Memory B cell (primary cell): ENCODE data around the gene GRM6.

Source experiments
- ATAC-seq: fragments of 150-1000 bp; cut with Tn5 transposase; 2 replicates; pipeline ENCODE4 v1.10.0; 2021; ENCODE audit warnings: low read depth, mild to moderate bottlenecking, moderate library complexity
- DNase-seq, 2 donors: peaks; one replicate each; pipeline ENCODE4 v3.0.0; 2022; ENCODE audit warnings: low spot score in 2 of 2
- H3K27ac Mint-ChIP-seq: one replicate; pipeline ENCODE4 v1.8.0; 2022; ENCODE audit warnings: mild to moderate bottlenecking, moderate library complexity, mixed read lengths
- H3K27me3 Mint-ChIP-seq: one replicate; pipeline ENCODE4 v1.8.0; 2022; ENCODE audit warnings: mixed read lengths
- H3K36me3 Mint-ChIP-seq: one replicate; pipeline ENCODE4 v1.8.0; 2022; ENCODE audit warnings: mild to moderate bottlenecking, mixed read lengths
- H3K4me1 Mint-ChIP-seq: one replicate; pipeline ENCODE4 v1.8.0; 2022; ENCODE audit warnings: mixed read lengths
- H3K4me3 Mint-ChIP-seq: one replicate; pipeline ENCODE4 v1.8.0; 2022; ENCODE audit warnings: mild to moderate bottlenecking, moderate library complexity, mixed read lengths
- H3K9me3 Mint-ChIP-seq: one replicate; pipeline ENCODE4 v1.8.0; 2022; ENCODE audit warnings: mixed read lengths

The GRM6 gene

GRCh38 chr5:178991190-178992145, 3.7 kb downstream of the GRM6 start:
- peaks cover 1% of the 10 kb centered on the region for H3K36me3 Mint-ChIP-seq
- no peaks in the 10 kb centered on the region for H3K4me1 Mint-ChIP-seq
- no peak overlapping the region for H3K27ac Mint-ChIP-seq
- no peak for ATAC-seq
- H3K4me3 Mint-ChIP-seq, result no peak overlapping the region
- peaks cover 19% of the 10 kb centered on the region for H3K27me3 Mint-ChIP-seq
- peaks cover 15% of the 10 kb centered on the region for H3K9me3 Mint-ChIP-seq
- no peak for DNase-seq

GRCh38 chr5:178990491-178990890, 4.6 kb downstream of the GRM6 start:
- ATAC-seq (no peak), DNase-seq (no peak)
- Mint-ChIP-seq H3K4me3 (no peak overlapping the region), H3K27ac (no peak overlapping the region), H3K9me3 (peaks cover 14% of the 10 kb centered on the region), H3K36me3 (peaks cover 1% of the 10 kb centered on the region), H3K4me1 (no peaks in the 10 kb centered on the region), H3K27me3 (peaks cover 15% of the 10 kb centered on the region)

- Mint-ChIP-seq H3K36me3 (no peaks in the 10 kb centered on the region), H3K4me3 (no peak overlapping the region), H3K27me3 (peaks cover 13% of the 10 kb centered on the region), H3K4me1 (no peaks in the 10 kb centered on the region), H3K9me3 (peaks cover 12% of the 10 kb centered on the region), H3K27ac (no peak overlapping the region)
- ATAC-seq (no peak), DNase-seq (no peak)
Observed at GRCh38 chr5:178989311-178989710, 5.8 kb downstream of the GRM6 start.

GRCh38 chr5:178988436-178989220, 6.5 kb downstream of the GRM6 start:
- H3K36me3 Mint-ChIP-seq, result no peaks in the 10 kb centered on the region
- H3K27ac Mint-ChIP-seq, result no peak overlapping the region
- H3K9me3 Mint-ChIP-seq, result peaks cover 12% of the 10 kb centered on the region
- H3K27me3 Mint-ChIP-seq, result peaks cover 13% of the 10 kb centered on the region
- DNase-seq (no peak), ATAC-seq (no peak)
- H3K4me3 Mint-ChIP-seq, result no peak overlapping the region
- H3K4me1 Mint-ChIP-seq, result no peaks in the 10 kb centered on the region

- Mint-ChIP-seq H3K4me1 (no peaks in the 10 kb centered on the region), H3K9me3 (peaks cover 14% of the 10 kb centered on the region)
Observed at GRCh38 chr5:178986326-178986960, 8.7 kb downstream of the GRM6 start.

GRCh38 chr5:178984145-178985072, 10.7 kb downstream of the GRM6 start:
- Mint-ChIP-seq H3K4me1 (no peaks in the 10 kb centered on the region), H3K4me3 (no peak overlapping the region), H3K36me3 (no peaks in the 10 kb centered on the region), H3K27ac (no peak overlapping the region), H3K27me3 (no peaks in the 10 kb centered on the region), H3K9me3 (peaks cover 15% of the 10 kb centered on the region)
- DNase-seq, result no peak
- ATAC-seq, result no peak

More at GRCh38 chr5:178986326-178986960, 8.7 kb downstream of the GRM6 start:
- no peaks in the 10 kb centered on the region for H3K36me3 Mint-ChIP-seq
- H3K4me3 Mint-ChIP-seq, result no peak overlapping the region
- H3K27ac Mint-ChIP-seq, result no peak overlapping the region
- no peak for ATAC-seq
- H3K27me3 Mint-ChIP-seq, result no peaks in the 10 kb centered on the region
- DNase-seq, result no peak

GRCh38 chr5:178983728-178984127, 11.4 kb downstream of the GRM6 start:
- no peak for DNase-seq
- H3K9me3 Mint-ChIP-seq, result peaks cover 12% of the 10 kb centered on the region
- ATAC-seq, result no peak
- H3K27ac Mint-ChIP-seq, result no peak overlapping the region
- H3K36me3 Mint-ChIP-seq, result no peaks in the 10 kb centered on the region
- no peaks in the 10 kb centered on the region for H3K4me1 Mint-ChIP-seq
- H3K4me3 Mint-ChIP-seq, result no peak overlapping the region
- peaks cover under 1% of the 10 kb centered on the region for H3K27me3 Mint-ChIP-seq

GRCh38 chr5:178982941-178983340, 12.2 kb downstream of the GRM6 start:
- Mint-ChIP-seq H3K4me1 (no peaks in the 10 kb centered on the region), H3K27me3 (peaks cover 3% of the 10 kb centered on the region), H3K36me3 (peaks cover 2% of the 10 kb centered on the region), H3K4me3 (no peak overlapping the region), H3K27ac (no peak overlapping the region), H3K9me3 (peaks cover 13% of the 10 kb centered on the region)
- no peak for ATAC-seq
- no peak for DNase-seq

GRCh38 chr5:178981381-178981780, 13.7 kb downstream of the GRM6 start:
- Mint-ChIP-seq H3K27ac (no peak overlapping the region), H3K36me3 (peaks cover 4% of the 10 kb centered on the region), H3K4me3 (no peak overlapping the region), H3K9me3 (peaks cover 15% of the 10 kb centered on the region), H3K4me1 (no peaks in the 10 kb centered on the region), H3K27me3 (peaks cover 3% of the 10 kb centered on the region)
- ATAC-seq, result no peak
- DNase-seq, result no peak

- DNase-seq (no peak), ATAC-seq (no peak)
- Mint-ChIP-seq H3K4me1 (no peaks in the 10 kb centered on the region), H3K27me3 (no peaks in the 10 kb centered on the region), H3K9me3 (peaks cover 45% of the 10 kb centered on the region), H3K36me3 (peaks cover 16% of the 10 kb centered on the region), H3K4me3 (no peak overlapping the region), H3K27ac (no peak overlapping the region)
Observed at GRCh38 chr5:178965465-178966055, 29.6 kb downstream of the GRM6 start.

GRCh38 chr5:178941361-178941760, 53.8 kb downstream of the GRM6 start:
- no peaks in the 10 kb centered on the region for H3K4me1 Mint-ChIP-seq
- H3K4me3 Mint-ChIP-seq, result no peak overlapping the region

GRCh38 chr5:178940569-178941360, 54.4 kb downstream of the GRM6 start, which contains the start of gene ZNF454:
TSS of gene ZNF454 (plus strand) at chr5:178941198. CDS start at chr5:178942792, 1,594 bp downstream.
- Mint-ChIP-seq H3K36me3 (peaks cover 15% of the 10 kb centered on the region), H3K27ac (no peak within 1 kb of the TSS), H3K4me1 (no peaks in the 10 kb centered on the region), H3K27me3 (peaks cover 9% of the 10 kb centered on the region), H3K4me3 (no peak within 1 kb of the TSS), H3K9me3 (peaks cover 32% of the 10 kb centered on the region)
- DNase-seq (no peak), ATAC-seq (no peak)

More at GRCh38 chr5:178941361-178941760, 53.8 kb downstream of the GRM6 start:
- ATAC-seq, result no peak
- Mint-ChIP-seq H3K36me3 (peaks cover 11% of the 10 kb centered on the region), H3K27ac (no peak overlapping the region), H3K27me3 (peaks cover 9% of the 10 kb centered on the region), H3K9me3 (peaks cover 28% of the 10 kb centered on the region)
- no peak for DNase-seq
